Measurements from ENCODE around the gene KHK.
"Not testable (repeated sequence)": the region's sequence is repeated elsewhere in the genome, so short reads cannot be mapped to it uniquely, and the experiment has no call there.

The KHK gene

DNA sequence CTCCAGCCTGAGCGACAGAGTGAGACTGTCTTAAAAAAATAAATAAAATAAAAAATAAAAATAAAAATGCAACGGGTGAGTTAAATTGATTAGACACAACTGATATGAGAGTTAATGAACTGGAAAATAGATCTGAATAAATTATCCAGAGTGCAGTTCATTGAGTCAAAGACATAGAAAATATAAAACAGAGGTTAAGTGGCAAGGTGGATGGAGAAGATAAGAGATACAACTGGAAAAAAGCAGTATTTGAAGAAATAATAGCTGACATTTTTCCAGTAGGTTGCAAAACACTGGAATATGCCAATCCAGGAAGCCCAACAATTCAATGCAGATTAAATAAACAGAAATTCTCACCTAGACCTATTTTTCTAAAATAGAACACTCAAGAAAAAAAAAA lies 21.6 kb downstream of the KHK start:
- DNase-seq (ENCODE audit: low read depth in 1 of 2, low spot score in 1 of 2), result no peak
- H3K27me3 ChIP-seq (ENCODE audit: insufficient read depth, poor library complexity, severe bottlenecking), result no peaks in the 10 kb centered on the region
- H3K27ac ChIP-seq (replicated peaks), result no peak overlapping the region
- no peak overlapping the region for H3K4me3 ChIP-seq (replicated peaks; ENCODE audit: insufficient read depth, low read length)
- no peak for TF ChIP-seq POLR2AphosphoS5 (IDR thresholded peaks at IDR 0.05; ENCODE audit: low read depth)
- no peak for TF ChIP-seq SPI1 (IDR thresholded peaks at IDR 0.05; ENCODE audit: borderline replicate concordance, low read depth)
- TF ChIP-seq, protein P1, sequence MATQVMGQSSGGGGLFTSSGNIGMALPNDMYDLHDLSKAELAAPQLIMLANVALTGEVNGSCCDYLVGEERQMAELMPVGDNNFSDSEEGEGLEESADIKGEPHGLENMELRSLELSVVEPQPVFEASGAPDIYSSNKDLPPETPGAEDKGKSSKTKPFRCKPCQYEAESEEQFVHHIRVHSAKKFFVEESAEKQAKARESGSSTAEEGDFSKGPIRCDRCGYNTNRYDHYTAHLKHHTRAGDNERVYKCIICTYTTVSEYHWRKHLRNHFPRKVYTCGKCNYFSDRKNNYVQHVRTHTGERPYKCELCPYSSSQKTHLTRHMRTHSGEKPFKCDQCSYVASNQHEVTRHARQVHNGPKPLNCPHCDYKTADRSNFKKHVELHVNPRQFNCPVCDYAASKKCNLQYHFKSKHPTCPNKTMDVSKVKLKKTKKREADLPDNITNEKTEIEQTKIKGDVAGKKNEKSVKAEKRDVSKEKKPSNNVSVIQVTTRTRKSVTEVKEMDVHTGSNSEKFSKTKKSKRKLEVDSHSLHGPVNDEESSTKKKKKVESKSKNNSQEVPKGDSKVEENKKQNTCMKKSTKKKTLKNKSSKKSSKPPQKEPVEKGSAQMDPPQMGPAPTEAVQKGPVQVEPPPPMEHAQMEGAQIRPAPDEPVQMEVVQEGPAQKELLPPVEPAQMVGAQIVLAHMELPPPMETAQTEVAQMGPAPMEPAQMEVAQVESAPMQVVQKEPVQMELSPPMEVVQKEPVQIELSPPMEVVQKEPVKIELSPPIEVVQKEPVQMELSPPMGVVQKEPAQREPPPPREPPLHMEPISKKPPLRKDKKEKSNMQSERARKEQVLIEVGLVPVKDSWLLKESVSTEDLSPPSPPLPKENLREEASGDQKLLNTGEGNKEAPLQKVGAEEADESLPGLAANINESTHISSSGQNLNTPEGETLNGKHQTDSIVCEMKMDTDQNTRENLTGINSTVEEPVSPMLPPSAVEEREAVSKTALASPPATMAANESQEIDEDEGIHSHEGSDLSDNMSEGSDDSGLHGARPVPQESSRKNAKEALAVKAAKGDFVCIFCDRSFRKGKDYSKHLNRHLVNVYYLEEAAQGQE (IDR thresholded peaks at IDR 0.05; ENCODE audit: insufficient replicate concordance, low read depth), result no peak
- TF ChIP-seq, protein P2, sequence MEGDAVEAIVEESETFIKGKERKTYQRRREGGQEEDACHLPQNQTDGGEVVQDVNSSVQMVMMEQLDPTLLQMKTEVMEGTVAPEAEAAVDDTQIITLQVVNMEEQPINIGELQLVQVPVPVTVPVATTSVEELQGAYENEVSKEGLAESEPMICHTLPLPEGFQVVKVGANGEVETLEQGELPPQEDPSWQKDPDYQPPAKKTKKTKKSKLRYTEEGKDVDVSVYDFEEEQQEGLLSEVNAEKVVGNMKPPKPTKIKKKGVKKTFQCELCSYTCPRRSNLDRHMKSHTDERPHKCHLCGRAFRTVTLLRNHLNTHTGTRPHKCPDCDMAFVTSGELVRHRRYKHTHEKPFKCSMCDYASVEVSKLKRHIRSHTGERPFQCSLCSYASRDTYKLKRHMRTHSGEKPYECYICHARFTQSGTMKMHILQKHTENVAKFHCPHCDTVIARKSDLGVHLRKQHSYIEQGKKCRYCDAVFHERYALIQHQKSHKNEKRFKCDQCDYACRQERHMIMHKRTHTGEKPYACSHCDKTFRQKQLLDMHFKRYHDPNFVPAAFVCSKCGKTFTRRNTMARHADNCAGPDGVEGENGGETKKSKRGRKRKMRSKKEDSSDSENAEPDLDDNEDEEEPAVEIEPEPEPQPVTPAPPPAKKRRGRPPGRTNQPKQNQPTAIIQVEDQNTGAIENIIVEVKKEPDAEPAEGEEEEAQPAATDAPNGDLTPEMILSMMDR (IDR thresholded peaks at IDR 0.05; ENCODE audit: insufficient read depth, low read length), result no peak

DNA sequence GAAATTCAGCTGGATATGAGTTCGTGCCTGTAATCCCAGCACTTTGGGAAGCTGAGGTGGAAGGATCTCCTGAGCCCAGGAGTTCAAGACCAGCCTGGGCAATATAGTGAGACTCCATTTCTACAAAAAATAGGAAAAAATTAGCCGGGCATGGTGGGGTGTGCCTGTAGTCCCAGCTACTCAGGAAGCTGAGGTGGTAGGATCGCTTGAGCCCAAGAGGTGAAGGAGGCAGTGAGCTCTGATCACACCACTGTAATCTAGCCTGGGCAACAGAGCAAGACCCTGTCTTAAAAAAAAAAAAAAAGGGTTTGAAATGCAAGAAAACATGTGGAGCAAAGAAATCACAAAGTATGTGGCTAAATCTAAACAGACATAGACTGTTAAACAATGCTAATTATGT lies 22.5 kb downstream of the KHK start:
- H3K27me3 ChIP-seq (ENCODE audit: insufficient read depth, poor library complexity, severe bottlenecking), result no peaks in the 10 kb centered on the region
- H3K27ac ChIP-seq (replicated peaks), result no peak overlapping the region
- TF ChIP-seq POLR2AphosphoS5 (IDR thresholded peaks at IDR 0.05; ENCODE audit: low read depth) (no peak), SPI1 (IDR thresholded peaks at IDR 0.05; ENCODE audit: borderline replicate concordance, low read depth) (no peak), GABPA (IDR thresholded peaks at IDR 0.05; ENCODE audit: low read depth) (no peak)
- TF ChIP-seq, protein P2 (IDR thresholded peaks at IDR 0.05; ENCODE audit: insufficient read depth, low read length), result no peak
- no peak overlapping the region for H3K4me3 ChIP-seq (replicated peaks; ENCODE audit: insufficient read depth, low read length)
- no peak for DNase-seq (ENCODE audit: low read depth in 1 of 2, low spot score in 1 of 2)

DNA sequence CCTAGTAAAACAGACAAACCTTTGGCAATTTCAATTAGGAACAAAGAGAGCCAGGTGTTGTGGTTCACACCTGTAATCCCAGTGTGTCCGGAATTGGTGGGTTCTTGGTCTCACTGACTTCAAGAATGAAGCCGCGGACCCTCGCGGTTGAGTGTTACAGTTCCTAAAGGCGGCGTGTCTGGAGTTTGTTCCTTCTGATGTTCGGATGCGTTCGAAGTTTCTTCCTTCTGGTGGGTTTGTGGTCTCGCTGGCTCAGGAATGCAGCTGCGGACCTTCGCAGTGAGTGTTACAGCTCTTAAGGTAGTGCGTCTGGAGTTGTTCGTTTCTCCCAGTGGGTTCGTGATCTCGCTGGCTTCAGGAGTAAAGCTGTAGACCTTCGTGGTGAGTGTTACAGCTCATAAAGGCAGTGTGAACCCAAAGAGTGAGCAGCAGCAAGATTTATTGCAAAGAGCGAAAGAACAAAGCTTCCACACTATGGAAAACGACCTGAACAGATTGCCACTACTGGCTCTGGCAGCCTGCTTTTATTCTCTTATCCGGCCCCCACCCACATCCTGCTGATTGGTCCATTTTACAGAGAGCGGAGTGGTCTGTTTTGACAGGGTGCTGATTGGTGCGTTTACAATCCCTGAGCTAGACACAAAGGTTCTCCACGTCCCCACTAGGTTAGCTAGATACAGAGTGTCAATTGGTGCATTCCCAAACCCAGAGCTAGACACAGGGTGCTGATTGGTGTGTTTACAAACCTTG lies 24.2 kb downstream of the KHK start:
- DNase-seq (ENCODE audit: low read depth in 1 of 2, low spot score in 1 of 2); H3K27me3 ChIP-seq (ENCODE audit: insufficient read depth, poor library complexity, severe bottlenecking); H3K27ac ChIP-seq (replicated peaks); H3K4me3 ChIP-seq (replicated peaks; ENCODE audit: insufficient read depth, low read length): not testable (repeated sequence)

DNA sequence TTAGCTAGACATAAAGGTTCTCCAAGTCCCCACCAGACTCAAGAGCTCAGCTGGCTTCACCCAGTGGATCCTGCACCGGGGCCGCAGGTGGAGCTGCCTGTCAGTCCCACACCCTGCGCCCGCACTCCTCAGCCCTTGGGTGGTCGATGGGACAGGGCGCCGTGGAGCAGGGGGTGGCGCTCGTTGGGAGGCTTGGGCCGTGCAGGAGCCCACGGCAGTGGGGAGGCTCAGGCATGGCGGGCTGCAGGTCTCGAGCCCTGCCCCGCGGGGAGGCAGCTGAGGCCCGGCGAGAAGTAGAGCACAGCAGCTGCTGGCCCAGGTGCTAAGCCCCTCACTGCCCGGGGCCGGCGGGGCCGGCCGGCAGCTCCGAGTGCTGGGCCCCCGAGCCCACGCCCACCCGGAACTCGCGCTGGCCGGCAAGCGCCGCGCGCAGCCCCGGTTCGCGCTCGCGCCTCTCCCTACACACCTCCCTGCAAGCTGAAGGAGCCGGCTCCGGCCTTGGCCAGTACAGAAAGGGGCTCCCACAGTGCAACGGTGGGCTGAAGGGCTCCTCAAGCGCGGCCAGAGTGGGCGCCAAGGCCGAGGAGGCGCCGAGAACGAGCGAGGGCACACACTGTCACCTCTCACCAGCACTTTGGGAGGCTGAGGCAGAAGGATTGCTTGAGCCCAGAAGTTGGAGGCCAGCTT lies 25.0 kb downstream of the KHK start:
- DNase-seq (ENCODE audit: low read depth in 1 of 2, low spot score in 1 of 2), result not testable (repeated sequence)

DNA sequence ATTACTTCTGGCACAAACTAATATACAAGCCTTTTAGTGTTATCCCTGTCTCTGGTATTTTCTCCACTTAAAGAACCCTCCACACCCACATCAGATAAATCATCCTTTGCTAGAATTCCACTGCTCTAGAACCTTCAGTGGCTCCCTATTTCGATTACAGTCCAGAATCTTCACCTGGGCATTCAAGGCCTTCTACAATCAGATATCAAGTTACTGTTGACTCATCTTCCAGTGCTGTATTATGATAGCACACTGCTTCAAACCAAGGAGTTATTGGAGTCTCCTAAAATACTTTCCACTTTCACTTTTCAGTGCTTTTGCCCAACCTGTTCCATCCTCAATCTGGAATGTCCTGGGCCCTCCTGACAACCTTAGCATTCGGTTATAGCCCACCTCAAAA lies 28.9 kb downstream of the KHK start:
- Histone ChIP-seq H3K4me3 (replicated peaks; ENCODE audit: insufficient read depth, low read length) (no peak overlapping the region), H3K27ac (replicated peaks) (no peak overlapping the region), H3K27me3 (ENCODE audit: insufficient read depth, poor library complexity, severe bottlenecking) (no peaks in the 10 kb centered on the region)
- no peak for DNase-seq (ENCODE audit: low read depth in 1 of 2, low spot score in 1 of 2)
- TF ChIP-seq SPI1 (IDR thresholded peaks at IDR 0.05; ENCODE audit: borderline replicate concordance, low read depth) (no peak), POLR2AphosphoS5 (IDR thresholded peaks at IDR 0.05; ENCODE audit: low read depth) (no peak), GABPA (IDR thresholded peaks at IDR 0.05; ENCODE audit: low read depth) (no peak)
- TF ChIP-seq, protein P2 (IDR thresholded peaks at IDR 0.05; ENCODE audit: insufficient read depth, low read length), result no peak
- TF ChIP-seq, protein P1 (IDR thresholded peaks at IDR 0.05; ENCODE audit: insufficient replicate concordance, low read depth), result no peak

More for the DNA sequence above, 25.0 kb downstream of the KHK start:
- H3K27me3 ChIP-seq (ENCODE audit: insufficient read depth, poor library complexity, severe bottlenecking); H3K27ac ChIP-seq (replicated peaks); H3K4me3 ChIP-seq (replicated peaks; ENCODE audit: insufficient read depth, low read length): not testable (repeated sequence)

All from HL-60 (cell line).